NCI-H1092 treated with DMSO at 0.1 percent for 48 hours (cell line): ENCODE results near the gene ALB.
A peak's percentile ranks its signal among the peaks of the same experiment; 100 is the strongest.

Source experiments
- DNase-seq: peaks from one replicate; lab custom pipeline; 2025; lab: John Stamatoyannopoulos, UW

ALB gene

GRCh38 chr4:73431813-73432168 is 27.7 kb downstream of the ALB start:
- no peak for DNase-seq

- DNase-seq: no peak
These were observed 28.3 kb downstream of the ALB start for GRCh38 chr4:73432169-73433000.

GRCh38 chr4:73433140-73433539 is 29.1 kb downstream of the ALB start:
- DNase-seq: no peak

- peak; percentile 6 for DNase-seq
These were observed 30.2 kb downstream of the ALB start for GRCh38 chr4:73434311-73434710.

GRCh38 chr4:73435984-73436383 is 31.9 kb downstream of the ALB start, which contains the start of gene AFP:
AFP (plus strand) TSS chr4:73436221; CDS start chr4:73436263, 42 bp downstream.
- no peak for DNase-seq

GRCh38 chr4:73436674-73437557 is 32.8 kb downstream of the ALB start:
- DNase-seq: no peak

- DNase-seq: no peak
These were observed 33.5 kb downstream of the ALB start for GRCh38 chr4:73437558-73437956.

- no peak for DNase-seq
These were observed 34.0 kb downstream of the ALB start for GRCh38 chr4:73438048-73438447.

GRCh38 chr4:73438582-73439215 is 34.6 kb downstream of the ALB start:
- DNase-seq: no peak

GRCh38 chr4:73439445-73439844 is 35.4 kb downstream of the ALB start:
- DNase-seq: no peak

- no peak for DNase-seq
These were observed 35.9 kb downstream of the ALB start for GRCh38 chr4:73439991-73440390.

- DNase-seq: no peak
These were observed 36.6 kb downstream of the ALB start for GRCh38 chr4:73440653-73441052.

GRCh38 chr4:73442275-73442674 is 38.2 kb downstream of the ALB start:
- no peak for DNase-seq

GRCh38 chr4:73443224-73443623 is 39.1 kb downstream of the ALB start:
- DNase-seq: no peak

- no peak for DNase-seq
These were observed 41.6 kb downstream of the ALB start for GRCh38 chr4:73445383-73446335.

GRCh38 chr4:73446336-73446938 is 42.4 kb downstream of the ALB start:
- peak; percentile 82 for DNase-seq

GRCh38 chr4:73447671-73448070 is 43.6 kb downstream of the ALB start:
- DNase-seq: no peak

- no peak for DNase-seq
These were observed 44.5 kb downstream of the ALB start for GRCh38 chr4:73448448-73449203.

- DNase-seq: peak; percentile 98
These were observed 46.4 kb downstream of the ALB start for GRCh38 chr4:73450398-73451004.

GRCh38 chr4:73451404-73451803 is 47.3 kb downstream of the ALB start:
- DNase-seq: peak; percentile 88
